Retina (tissue), 1 donor: ENCODE data around the gene PID1.

Experiments used
- DNase-seq: peaks from one replicate; pipeline ENCODE4 v3.0.0-alpha.2; 2016

Gene PID1

DNA sequence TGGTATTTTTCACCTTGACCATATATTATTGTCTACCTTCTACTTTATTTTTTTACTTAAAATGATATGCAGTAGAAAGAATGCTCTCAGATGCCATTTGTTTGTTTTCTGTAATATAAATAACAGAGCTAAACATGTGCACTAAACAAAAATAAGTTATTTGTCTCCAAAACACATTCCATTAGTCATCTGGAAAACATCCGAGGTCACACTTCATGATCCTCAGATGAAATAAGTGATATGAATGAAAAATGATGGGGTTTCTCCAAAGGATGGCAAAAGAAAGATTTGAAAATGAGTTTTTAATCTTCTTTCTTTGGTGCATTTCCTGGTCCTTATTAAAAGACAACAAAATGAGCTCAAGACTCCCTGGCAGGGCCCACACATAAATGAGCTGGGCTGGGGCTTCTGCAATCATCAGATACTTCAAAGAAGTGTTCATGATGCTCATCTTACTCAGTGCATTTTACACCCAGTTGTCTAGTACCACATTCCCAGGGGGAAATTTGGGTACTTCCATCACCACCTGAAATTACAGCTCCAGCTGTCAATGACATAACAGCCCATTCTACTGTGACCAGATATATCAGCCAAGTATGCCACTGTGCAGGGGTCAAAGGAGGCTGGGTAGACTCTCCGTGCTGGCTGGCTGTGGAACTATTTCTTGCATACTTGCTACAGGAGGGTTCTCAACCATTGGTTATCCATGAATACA, 283.5 kb downstream of the PID1 start:
- DNase-seq: no peak

DNA sequence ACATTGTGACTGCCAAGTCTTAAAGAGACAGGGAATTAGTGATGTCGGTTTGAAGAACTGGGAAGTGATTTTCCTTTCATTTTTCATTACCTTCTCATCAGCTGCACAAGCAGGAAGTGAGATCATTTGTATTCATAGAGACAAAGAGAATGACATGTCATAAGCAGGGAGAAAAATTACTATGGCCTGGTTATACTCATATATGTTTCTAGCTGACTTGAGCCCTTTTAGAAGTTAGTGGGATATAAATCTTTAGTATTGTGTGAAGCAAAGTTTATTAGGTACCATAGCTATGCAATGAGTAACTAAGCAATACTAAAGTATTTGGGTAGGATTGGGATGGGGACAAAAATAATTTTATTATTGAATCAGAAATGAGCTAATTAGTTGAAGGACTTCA, 284.1 kb downstream of the PID1 start:
- no peak for DNase-seq

DNA sequence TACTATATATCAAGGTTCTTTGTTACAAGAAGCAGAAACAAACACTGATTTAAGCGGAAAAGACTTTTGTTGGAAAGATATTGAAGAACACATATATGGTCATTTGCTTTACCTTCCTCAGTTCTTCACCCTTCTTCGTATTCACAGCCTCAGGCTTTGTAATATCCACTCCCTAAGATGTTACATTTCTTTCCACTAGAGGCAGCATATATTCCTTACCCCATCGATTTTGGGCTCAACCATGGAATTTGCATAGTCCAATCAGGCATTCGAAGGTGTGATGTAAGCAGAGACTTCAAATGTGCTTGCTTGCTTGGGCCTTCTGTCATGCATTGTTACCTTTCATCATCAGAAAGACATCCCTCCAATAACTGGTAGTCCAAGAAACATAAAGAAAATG, 287.4 kb downstream of the PID1 start:
- DNase-seq: no peak

DNA sequence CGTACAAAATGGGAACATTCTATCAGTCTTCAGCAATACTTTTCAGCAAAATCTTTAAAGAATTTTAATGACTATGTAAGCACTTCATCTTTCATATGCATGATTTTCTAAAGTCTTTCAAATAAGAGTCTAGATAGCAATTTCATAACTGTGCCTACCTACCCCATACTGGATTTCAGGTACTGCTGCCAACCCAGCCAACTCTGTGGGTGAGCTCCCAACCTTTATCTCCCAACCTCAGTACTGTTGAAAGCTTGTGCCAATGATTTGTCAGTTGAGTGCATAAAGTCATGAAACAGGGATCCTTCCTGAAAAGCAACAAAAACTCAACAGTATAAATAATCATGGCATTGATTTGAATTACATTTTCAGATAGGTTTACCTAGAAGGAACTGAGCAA, 296.9 kb downstream of the PID1 start:
- DNase-seq: no peak
